ENCODE measurements around the gene ZNF236. TPM values are rescaled to one million over a fixed set of nuclear protein-coding genes. Genes with fewer than 3 reads are reported as not detected.

The ZNF236 gene
- total RNA-seq, 1 donor from 2014 or later: 21.0 TPM

- no peak for DNase-seq
- peak overlapping the region; percentile 46 for H3K4me3 Mint-ChIP-seq (ENCODE audit: unreplicated experiment)
- TF ChIP-seq CTCF (IDR thresholded peaks at IDR 0.05; ENCODE audit: partially characterized antibody, unreplicated experiment): no peak
Measured at GRCh38 chr18:76819411-76820136, 2.8 kb upstream of the ZNF236 start.

GRCh38 chr18:76821356-76821874, 942 bp upstream of the ZNF236 start:
- Mint-ChIP-seq H3K9me3 (ENCODE audit: unreplicated experiment) (peaks cover 20% of the 10 kb centered on the region), H3K27me3 (ENCODE audit: unreplicated experiment) (peaks cover 9% of the 10 kb centered on the region), H3K4me3 (ENCODE audit: unreplicated experiment) (peak overlapping the region; percentile 87), H3K4me1 (ENCODE audit: low read depth, unreplicated experiment) (peaks cover 12% of the 10 kb centered on the region), H3K27ac (ENCODE audit: unreplicated experiment) (peak overlapping the region; percentile 94), H3K36me3 (ENCODE audit: unreplicated experiment) (no peaks in the 10 kb centered on the region)
- no peak for DNase-seq
- no peak for TF ChIP-seq CTCF (IDR thresholded peaks at IDR 0.05; ENCODE audit: partially characterized antibody, unreplicated experiment)

More at GRCh38 chr18:76819411-76820136, 2.8 kb upstream of the ZNF236 start:
- Mint-ChIP-seq H3K4me1 (ENCODE audit: low read depth, unreplicated experiment) (peaks cover 12% of the 10 kb centered on the region), H3K36me3 (ENCODE audit: unreplicated experiment) (no peaks in the 10 kb centered on the region), H3K27ac (ENCODE audit: unreplicated experiment) (no peak overlapping the region), H3K9me3 (ENCODE audit: unreplicated experiment) (peaks cover 16% of the 10 kb centered on the region), H3K27me3 (ENCODE audit: unreplicated experiment) (peaks cover 9% of the 10 kb centered on the region)

- Mint-ChIP-seq H3K4me3 (ENCODE audit: unreplicated experiment) (peak overlapping the region; percentile 87), H3K4me1 (ENCODE audit: low read depth, unreplicated experiment) (peaks cover 12% of the 10 kb centered on the region)
Measured at GRCh38 chr18:76821875-76822505, 367 bp upstream of the ZNF236 start.

GRCh38 chr18:76823161-76823538, 793 bp downstream of the ZNF236 start:
- no peaks in the 10 kb centered on the region for H3K36me3 Mint-ChIP-seq (ENCODE audit: unreplicated experiment)
- H3K27ac Mint-ChIP-seq (ENCODE audit: unreplicated experiment): peak overlapping the region; percentile 92
- no peak for DNase-seq
- peaks cover 12% of the 10 kb centered on the region for H3K4me1 Mint-ChIP-seq (ENCODE audit: low read depth, unreplicated experiment)
- H3K27me3 Mint-ChIP-seq (ENCODE audit: unreplicated experiment): peaks cover 9% of the 10 kb centered on the region
- H3K9me3 Mint-ChIP-seq (ENCODE audit: unreplicated experiment): peaks cover 20% of the 10 kb centered on the region
- TF ChIP-seq CTCF (IDR thresholded peaks at IDR 0.05; ENCODE audit: partially characterized antibody, unreplicated experiment): no peak
- peak overlapping the region; percentile 92 for H3K4me3 Mint-ChIP-seq (ENCODE audit: unreplicated experiment)

More at GRCh38 chr18:76821875-76822505, 367 bp upstream of the ZNF236 start:
- Mint-ChIP-seq H3K27me3 (ENCODE audit: unreplicated experiment) (peaks cover 9% of the 10 kb centered on the region), H3K27ac (ENCODE audit: unreplicated experiment) (peak overlapping the region; percentile 94), H3K9me3 (ENCODE audit: unreplicated experiment) (peaks cover 20% of the 10 kb centered on the region), H3K36me3 (ENCODE audit: unreplicated experiment) (no peaks in the 10 kb centered on the region)
- DNase-seq: peak; percentile 56
- TF ChIP-seq CTCF (IDR thresholded peaks at IDR 0.05; ENCODE audit: partially characterized antibody, unreplicated experiment): no peak

- H3K27me3 Mint-ChIP-seq (ENCODE audit: unreplicated experiment): peaks cover 9% of the 10 kb centered on the region
- peak overlapping the region; percentile 92 for H3K27ac Mint-ChIP-seq (ENCODE audit: unreplicated experiment)
- no peak for TF ChIP-seq CTCF (IDR thresholded peaks at IDR 0.05; ENCODE audit: partially characterized antibody, unreplicated experiment)
- H3K36me3 Mint-ChIP-seq (ENCODE audit: unreplicated experiment): no peaks in the 10 kb centered on the region
- peaks cover 12% of the 10 kb centered on the region for H3K4me1 Mint-ChIP-seq (ENCODE audit: low read depth, unreplicated experiment)
- H3K9me3 Mint-ChIP-seq (ENCODE audit: unreplicated experiment): peaks cover 20% of the 10 kb centered on the region
- DNase-seq: peak; percentile 69
- H3K4me3 Mint-ChIP-seq (ENCODE audit: unreplicated experiment): peak overlapping the region; percentile 92
Measured at GRCh38 chr18:76823587-76824011, 1.2 kb downstream of the ZNF236 start.
